ENCODE measurements around the gene UBAC2.

UBAC2 gene

DNA sequence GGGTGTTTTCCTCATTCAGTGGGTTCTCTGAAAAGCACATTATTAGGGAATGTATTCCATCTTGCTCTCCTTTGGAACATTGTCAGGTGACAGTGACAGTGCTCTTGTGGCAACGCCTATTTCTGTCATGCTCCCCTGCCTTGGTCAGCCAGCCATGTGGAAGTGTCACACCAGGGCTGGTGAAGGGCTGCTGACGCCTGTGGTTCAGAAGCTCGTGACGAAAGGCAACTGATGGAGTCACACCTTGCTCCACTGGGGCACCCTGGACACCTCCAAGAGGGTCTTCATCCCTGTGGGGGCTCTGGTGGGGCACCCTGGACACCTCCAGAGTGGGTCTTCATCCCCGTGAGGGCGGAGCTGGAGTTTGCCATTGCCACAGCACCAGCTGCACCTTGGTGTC is 175.5 kb downstream of the UBAC2 start:
- no peaks in the 10 kb centered on the region for H4K20me1 ChIP-seq (ENCODE audit: insufficient read depth)
- no peaks in the 10 kb centered on the region for H3K4me1 ChIP-seq (ENCODE audit: low read depth, poor library complexity, severe bottlenecking)
- H3K36me3 ChIP-seq (ENCODE audit: insufficient read depth): no peaks in the 10 kb centered on the region
- no peak overlapping the region for H2AFZ ChIP-seq (ENCODE audit: low read depth)
- H3K27ac ChIP-seq: no peak overlapping the region
- no peaks in the 10 kb centered on the region for H3K27me3 ChIP-seq (ENCODE audit: insufficient read depth, low read depth)
- no peak overlapping the region for H3K9ac ChIP-seq
- H3K4me3 ChIP-seq (IDR thresholded peaks at IDR 0.05; ENCODE audit: insufficient read depth, low read depth, low read length): no peak overlapping the region
- no peak overlapping the region for H3K4me2 ChIP-seq
- no peak for TF ChIP-seq CTCF (conservative IDR thresholded peaks at IDR 0.05; ENCODE audit: low read depth, low read length)
- H3K79me2 ChIP-seq (ENCODE audit: insufficient read depth, low read depth): no peaks in the 10 kb centered on the region

DNA sequence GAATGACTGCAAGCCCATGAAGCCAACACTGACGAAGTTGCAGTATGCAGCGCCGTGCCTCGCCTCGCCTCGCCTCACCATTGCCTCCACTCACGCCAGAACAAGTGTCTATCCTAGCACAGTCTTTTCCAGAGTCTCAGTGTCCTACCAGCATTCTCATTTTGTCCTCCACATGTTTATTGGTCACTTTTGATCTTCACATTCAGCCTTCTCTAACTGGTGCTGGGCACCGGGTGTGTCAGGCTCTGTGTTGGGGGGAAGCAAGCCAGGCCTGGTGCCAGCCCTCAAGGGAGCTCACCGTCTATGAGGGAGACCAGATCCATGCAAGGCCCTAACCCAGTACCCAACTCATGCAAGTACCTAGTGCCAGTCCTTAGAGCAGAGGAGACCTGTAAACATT is 176.3 kb downstream of the UBAC2 start:
- H3K27ac ChIP-seq: no peak overlapping the region
- H3K27me3 ChIP-seq (ENCODE audit: insufficient read depth, low read depth): no peaks in the 10 kb centered on the region
- H2AFZ ChIP-seq (ENCODE audit: low read depth): no peak overlapping the region
- H3K4me3 ChIP-seq (IDR thresholded peaks at IDR 0.05; ENCODE audit: insufficient read depth, low read depth, low read length): no peak overlapping the region
- no peaks in the 10 kb centered on the region for H3K36me3 ChIP-seq (ENCODE audit: insufficient read depth)
- H4K20me1 ChIP-seq (ENCODE audit: insufficient read depth): no peaks in the 10 kb centered on the region
- no peak overlapping the region for H3K9ac ChIP-seq
- no peak for TF ChIP-seq CTCF (conservative IDR thresholded peaks at IDR 0.05; ENCODE audit: low read depth, low read length)
- no peaks in the 10 kb centered on the region for H3K79me2 ChIP-seq (ENCODE audit: insufficient read depth, low read depth)
- no peaks in the 10 kb centered on the region for H3K4me1 ChIP-seq (ENCODE audit: low read depth, poor library complexity, severe bottlenecking)
- no peak overlapping the region for H3K4me2 ChIP-seq

DNA sequence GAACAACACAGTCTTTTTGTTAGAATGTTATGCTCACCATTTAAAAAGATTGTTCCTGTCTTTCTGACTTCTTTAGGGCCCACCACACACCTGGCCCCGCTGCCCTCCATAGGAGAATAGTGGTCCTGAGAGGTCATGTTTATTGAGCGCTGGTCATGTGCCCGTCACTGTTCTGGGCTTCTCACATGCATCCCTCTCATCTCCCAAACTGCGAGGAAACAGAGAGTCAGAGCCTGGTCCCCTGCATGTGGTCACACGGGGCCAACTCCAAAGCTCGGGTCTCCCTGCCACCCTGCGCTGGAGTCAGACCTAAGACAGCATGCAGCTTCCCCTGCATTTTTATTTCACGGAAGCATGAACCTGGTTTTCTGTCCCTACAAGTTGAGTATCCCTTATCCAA is 177.0 kb downstream of the UBAC2 start:
- Histone ChIP-seq H3K36me3 (ENCODE audit: insufficient read depth) (no peaks in the 10 kb centered on the region), H2AFZ (ENCODE audit: low read depth) (no peak overlapping the region), H3K4me1 (ENCODE audit: low read depth, poor library complexity, severe bottlenecking) (no peaks in the 10 kb centered on the region), H3K9ac (no peak overlapping the region), H3K4me3 (IDR thresholded peaks at IDR 0.05; ENCODE audit: insufficient read depth, low read depth, low read length) (no peak overlapping the region), H3K27ac (no peak overlapping the region), H3K27me3 (ENCODE audit: insufficient read depth, low read depth) (no peaks in the 10 kb centered on the region), H4K20me1 (ENCODE audit: insufficient read depth) (no peaks in the 10 kb centered on the region), H3K4me2 (no peak overlapping the region), H3K79me2 (ENCODE audit: insufficient read depth, low read depth) (no peaks in the 10 kb centered on the region)
- TF ChIP-seq CTCF (conservative IDR thresholded peaks at IDR 0.05; ENCODE audit: low read depth, low read length): no peak

DNA sequence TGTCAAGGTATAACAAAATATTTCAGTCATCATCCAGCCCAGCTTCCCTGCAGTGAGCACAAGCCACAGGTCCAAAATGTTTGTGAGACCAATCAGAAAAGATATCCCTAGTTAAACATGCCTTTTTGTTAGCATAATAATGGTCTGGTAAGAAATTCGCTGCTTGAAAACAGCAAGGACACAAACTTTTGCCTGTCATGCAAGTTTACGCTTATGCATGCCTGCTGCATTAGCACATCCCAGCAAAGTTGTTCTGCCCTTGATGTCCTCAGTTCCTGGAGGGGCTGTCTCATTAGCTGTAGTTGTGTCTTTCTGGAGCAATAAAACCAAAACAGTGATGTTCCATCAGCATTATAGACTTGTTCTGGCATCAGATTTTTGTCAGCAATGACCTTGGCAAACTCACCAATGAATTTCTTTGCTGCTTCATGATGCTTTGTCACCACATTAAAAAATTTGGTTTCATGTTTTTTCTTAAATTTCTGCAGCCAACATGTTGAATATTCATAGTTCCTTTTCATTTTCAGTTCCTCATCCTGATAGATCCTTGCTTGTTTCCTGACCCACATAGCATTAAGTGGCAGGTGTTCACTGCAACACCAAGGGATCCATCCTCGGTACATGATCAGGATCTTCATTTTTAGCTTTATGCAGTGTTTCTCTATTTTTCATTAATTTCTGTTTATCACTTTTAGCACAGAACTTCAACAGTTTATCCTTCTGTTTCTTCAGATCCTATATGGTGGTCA is 178.5 kb downstream of the UBAC2 start:
- H3K27ac ChIP-seq: no peak overlapping the region
- no peak overlapping the region for H3K4me2 ChIP-seq
- H3K4me3 ChIP-seq (IDR thresholded peaks at IDR 0.05; ENCODE audit: insufficient read depth, low read depth, low read length): no peak overlapping the region
- H3K9ac ChIP-seq: no peak overlapping the region
- no peaks in the 10 kb centered on the region for H3K4me1 ChIP-seq (ENCODE audit: low read depth, poor library complexity, severe bottlenecking)
- H3K79me2 ChIP-seq (ENCODE audit: insufficient read depth, low read depth): no peaks in the 10 kb centered on the region
- H3K36me3 ChIP-seq (ENCODE audit: insufficient read depth): no peaks in the 10 kb centered on the region
- H3K27me3 ChIP-seq (ENCODE audit: insufficient read depth, low read depth): no peaks in the 10 kb centered on the region
- H2AFZ ChIP-seq (ENCODE audit: low read depth): no peak overlapping the region
- no peaks in the 10 kb centered on the region for H4K20me1 ChIP-seq (ENCODE audit: insufficient read depth)
- no peak for TF ChIP-seq CTCF (conservative IDR thresholded peaks at IDR 0.05; ENCODE audit: low read depth, low read length)
